ENCODE results near the gene RACK1.

Gene RACK1

GRCh38 chr5:181229996-181230395 is 13.7 kb downstream of the RACK1 start:
- H3K9me2 ChIP-seq (replicated peaks; ENCODE audit: control insufficient read depth, low read length) = no peaks in the 10 kb centered on the region
- H3K79me2 ChIP-seq (ENCODE audit: control insufficient read depth, low read length) = peaks cover 35% of the 10 kb centered on the region
- peaks cover 12% of the 10 kb centered on the region for H3F3A ChIP-seq (ENCODE audit: control insufficient read depth, insufficient read depth)
- H3K27me3 ChIP-seq (ENCODE audit: control insufficient read depth, low read length) = no peaks in the 10 kb centered on the region
- no peaks in the 10 kb centered on the region for H4K20me1 ChIP-seq (ENCODE audit: control insufficient read depth, insufficient read depth, low read depth, low read length)
- H3K4me3 ChIP-seq (ENCODE audit: low read length) = no peak overlapping the region
- peak overlapping the region; percentile 20; the same call in 1 of the 2 replicates for H3K27ac ChIP-seq (ENCODE audit: low read depth, low read length)
- TF ChIP-seq CTCF (IDR thresholded peaks at IDR 0.05; ENCODE audit: low read depth, low read length, poor library complexity, severe bottlenecking) (no peak), EZH2phosphoT487 (IDR thresholded peaks at IDR 0.05; ENCODE audit: borderline replicate concordance, low read length) (no peak)
- H3K36me3 ChIP-seq (ENCODE audit: control insufficient read depth, low read length) = peaks cover 60% of the 10 kb centered on the region
- no peaks in the 10 kb centered on the region for H3K9me3 ChIP-seq (ENCODE audit: control insufficient read depth, insufficient read depth, low read length)
- peak overlapping the region; percentile 37 for H3K4me2 ChIP-seq (ENCODE audit: low read length)
- peaks cover 30% of the 10 kb centered on the region for H3K4me1 ChIP-seq (ENCODE audit: control insufficient read depth, low read length)

GRCh38 chr5:181224390-181225229 is 19.1 kb downstream of the RACK1 start:
- peaks cover 45% of the 10 kb centered on the region for H3K79me2 ChIP-seq (ENCODE audit: control insufficient read depth, low read length)
- H3K4me3 ChIP-seq (ENCODE audit: low read length) = peak overlapping the region; percentile 88
- no peaks in the 10 kb centered on the region for H3K27me3 ChIP-seq (ENCODE audit: control insufficient read depth, low read length)
- TF ChIP-seq CTCF (IDR thresholded peaks at IDR 0.05; ENCODE audit: low read depth, low read length, poor library complexity, severe bottlenecking) = no peak
- TF ChIP-seq EZH2phosphoT487 (IDR thresholded peaks at IDR 0.05; ENCODE audit: borderline replicate concordance, low read length) = no peak
- peak overlapping the region; percentile 89 for H3K27ac ChIP-seq (ENCODE audit: low read depth, low read length)
- H3F3A ChIP-seq (ENCODE audit: control insufficient read depth, insufficient read depth) = peaks cover 18% of the 10 kb centered on the region
- H3K9me2 ChIP-seq (replicated peaks; ENCODE audit: control insufficient read depth, low read length) = no peaks in the 10 kb centered on the region
- no peaks in the 10 kb centered on the region for H4K20me1 ChIP-seq (ENCODE audit: control insufficient read depth, insufficient read depth, low read depth, low read length)
- H3K4me1 ChIP-seq (ENCODE audit: control insufficient read depth, low read length) = peaks cover 46% of the 10 kb centered on the region
- H3K4me2 ChIP-seq (ENCODE audit: low read length) = peak overlapping the region; percentile 96
- no peaks in the 10 kb centered on the region for H3K9me3 ChIP-seq (ENCODE audit: control insufficient read depth, insufficient read depth, low read length)
- peaks cover 32% of the 10 kb centered on the region for H3K36me3 ChIP-seq (ENCODE audit: control insufficient read depth, low read length)

- Histone ChIP-seq H3K4me3 (ENCODE audit: low read length) (peak overlapping the region; percentile 88), H3K9me2 (replicated peaks; ENCODE audit: control insufficient read depth, low read length) (no peaks in the 10 kb centered on the region), H3K4me2 (ENCODE audit: low read length) (peak overlapping the region; percentile 96), H3K4me1 (ENCODE audit: control insufficient read depth, low read length) (peaks cover 38% of the 10 kb centered on the region), H4K20me1 (ENCODE audit: control insufficient read depth, insufficient read depth, low read depth, low read length) (no peaks in the 10 kb centered on the region), H3K9me3 (ENCODE audit: control insufficient read depth, insufficient read depth, low read length) (no peaks in the 10 kb centered on the region), H3K36me3 (ENCODE audit: control insufficient read depth, low read length) (peaks cover 24% of the 10 kb centered on the region), H3K79me2 (ENCODE audit: control insufficient read depth, low read length) (peaks cover 40% of the 10 kb centered on the region), H3K27ac (ENCODE audit: low read depth, low read length) (peak overlapping the region; percentile 89), H3F3A (ENCODE audit: control insufficient read depth, insufficient read depth) (peaks cover 20% of the 10 kb centered on the region), H3K27me3 (ENCODE audit: control insufficient read depth, low read length) (no peaks in the 10 kb centered on the region)
- TF ChIP-seq EZH2phosphoT487 (IDR thresholded peaks at IDR 0.05; ENCODE audit: borderline replicate concordance, low read length) (no peak), CTCF (IDR thresholded peaks at IDR 0.05; ENCODE audit: low read depth, low read length, poor library complexity, severe bottlenecking) (no peak)
Measured at GRCh38 chr5:181223729-181224389, 19.8 kb downstream of the RACK1 start.

Measured in DOHH2 (cell line).